OCI-LY3 (cell line): ENCODE results near the gene PPIL1.

Experiments
- H2AFZ ChIP-seq: fragments of 200-600, 300-600 bp; shearing (Covaris generic); 2 replicates; pipeline ENCODE4 v1.6.0; 2014; ENCODE audit warnings: antibody characterized with exemption, low read depth, low read length
- H3K27ac ChIP-seq: fragments of 200-600, 300-600 bp; sonication (generic); 2 replicates; pipeline ENCODE4 v1.5.1; 2014; ENCODE audit warnings: mild to moderate bottlenecking, low read length, moderate library complexity, mixed read lengths
- H3K27me3 ChIP-seq: fragments of 200-600, 300-600 bp; sonication (generic); 2 replicates; pipeline ENCODE4 v1.6.1; 2014; ENCODE audit warnings: low read depth, low read length, mixed read lengths
- H3K36me3 ChIP-seq: fragments of 200-600, 300-600 bp; sonication (generic); replicated peaks from 2 replicates; pipeline ENCODE3; 2014; ENCODE audit warnings: low read depth, low read length, mixed read lengths
- H3K4me1 ChIP-seq: fragments of 300-600, 200-600 bp; sonication (generic); 2 replicates; pipeline ENCODE4 v1.6.1; 2014; ENCODE audit warnings: low read length, mixed read lengths
- H3K4me2 ChIP-seq: fragments of 200-600, 300-600 bp; sonication (generic); 2 replicates; pipeline ENCODE4 v1.6.1; 2014; ENCODE audit warnings: low read length, mixed read lengths
- H3K4me3 ChIP-seq: fragments of 300-600, 200-600 bp; sonication (generic); 2 replicates; pipeline ENCODE4 v1.5.1; 2014; ENCODE audit warnings: antibody characterized with exemption, mild to moderate bottlenecking, low read length, moderate library complexity
- H3K79me2 ChIP-seq: fragments of 300-600, 200-600 bp; shearing (Covaris generic); 2 replicates; pipeline ENCODE4 v1.6.1; 2014; ENCODE audit warnings: mild to moderate bottlenecking, low read length, mixed read lengths
- H3K9ac ChIP-seq: fragments of 300-600, 200-600 bp; shearing (Covaris generic); 2 replicates; pipeline ENCODE4 v1.6.0; 2014; ENCODE audit warnings: mild to moderate bottlenecking, low read length, moderate library complexity
- H3K9me3 ChIP-seq: fragments of 200-600, 300-600 bp; shearing (Covaris generic); 2 replicates; pipeline ENCODE4 v1.6.1; 2014; ENCODE audit warnings: low read length, mixed read lengths; ENCODE audit not compliant: insufficient read depth
- H4K20me1 ChIP-seq: fragments of 200-600, 300-600 bp; sonication (generic); 2 replicates; pipeline ENCODE4 v1.6.1; 2016; ENCODE audit warnings: low read length, mixed read lengths; ENCODE audit not compliant: insufficient read depth
- EZH2phosphoT487 ChIP-seq: fragments of 200-600 bp; shearing (Covaris generic); IDR thresholded peaks from 2 replicates; pipeline ENCODE4 v1.6.1; 2018; ENCODE audit warnings: antibody characterized with exemption, mixed run types, low read depth
- TF ChIP-seq, protein P1 (sequence below): fragments of 200-600, 300-600 bp; sonication (generic); IDR thresholded peaks from 2 replicates; pipeline ENCODE4 v1.5.1; 2014; ENCODE audit warnings: antibody characterized with exemption, low read length, low read depth

PPIL1 gene

DNA sequence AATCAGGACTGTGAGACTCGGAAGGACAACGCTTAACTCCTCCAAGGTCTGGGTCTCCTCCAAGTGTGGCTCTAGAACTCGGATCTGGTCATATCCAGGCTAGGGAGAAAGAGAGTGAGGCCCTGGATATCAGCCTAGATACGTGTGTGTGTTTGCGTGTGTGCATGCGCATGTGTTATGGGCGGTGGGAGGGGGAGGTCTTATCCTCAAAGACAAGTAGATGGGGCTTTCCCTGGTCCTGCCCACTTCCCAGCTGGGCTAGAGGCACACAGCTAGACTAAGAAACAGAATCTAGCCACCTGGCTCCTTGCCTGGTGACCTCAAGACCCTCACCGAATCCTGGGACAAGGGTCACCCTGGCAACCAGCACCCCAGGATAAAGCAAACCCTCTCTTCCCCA is 48.6 kb downstream of the PPIL1 start:
- no peak overlapping the region for H3K9ac ChIP-seq
- no peak overlapping the region for H3K4me2 ChIP-seq
- TF ChIP-seq, protein P1, sequence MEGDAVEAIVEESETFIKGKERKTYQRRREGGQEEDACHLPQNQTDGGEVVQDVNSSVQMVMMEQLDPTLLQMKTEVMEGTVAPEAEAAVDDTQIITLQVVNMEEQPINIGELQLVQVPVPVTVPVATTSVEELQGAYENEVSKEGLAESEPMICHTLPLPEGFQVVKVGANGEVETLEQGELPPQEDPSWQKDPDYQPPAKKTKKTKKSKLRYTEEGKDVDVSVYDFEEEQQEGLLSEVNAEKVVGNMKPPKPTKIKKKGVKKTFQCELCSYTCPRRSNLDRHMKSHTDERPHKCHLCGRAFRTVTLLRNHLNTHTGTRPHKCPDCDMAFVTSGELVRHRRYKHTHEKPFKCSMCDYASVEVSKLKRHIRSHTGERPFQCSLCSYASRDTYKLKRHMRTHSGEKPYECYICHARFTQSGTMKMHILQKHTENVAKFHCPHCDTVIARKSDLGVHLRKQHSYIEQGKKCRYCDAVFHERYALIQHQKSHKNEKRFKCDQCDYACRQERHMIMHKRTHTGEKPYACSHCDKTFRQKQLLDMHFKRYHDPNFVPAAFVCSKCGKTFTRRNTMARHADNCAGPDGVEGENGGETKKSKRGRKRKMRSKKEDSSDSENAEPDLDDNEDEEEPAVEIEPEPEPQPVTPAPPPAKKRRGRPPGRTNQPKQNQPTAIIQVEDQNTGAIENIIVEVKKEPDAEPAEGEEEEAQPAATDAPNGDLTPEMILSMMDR: no peak
- no peak for TF ChIP-seq EZH2phosphoT487
- no peak overlapping the region for H3K4me3 ChIP-seq
- no peaks in the 10 kb centered on the region for H3K36me3 ChIP-seq
- no peaks in the 10 kb centered on the region for H3K9me3 ChIP-seq
- H3K27me3 ChIP-seq: no peaks in the 10 kb centered on the region; the same call in 1 of the 2 replicates
- no peaks in the 10 kb centered on the region for H4K20me1 ChIP-seq
- no peaks in the 10 kb centered on the region for H3K79me2 ChIP-seq
- H2AFZ ChIP-seq: no peak overlapping the region
- no peak overlapping the region for H3K27ac ChIP-seq
- H3K4me1 ChIP-seq: peaks cover 3% of the 10 kb centered on the region; the same call in 1 of the 2 replicates

DNA sequence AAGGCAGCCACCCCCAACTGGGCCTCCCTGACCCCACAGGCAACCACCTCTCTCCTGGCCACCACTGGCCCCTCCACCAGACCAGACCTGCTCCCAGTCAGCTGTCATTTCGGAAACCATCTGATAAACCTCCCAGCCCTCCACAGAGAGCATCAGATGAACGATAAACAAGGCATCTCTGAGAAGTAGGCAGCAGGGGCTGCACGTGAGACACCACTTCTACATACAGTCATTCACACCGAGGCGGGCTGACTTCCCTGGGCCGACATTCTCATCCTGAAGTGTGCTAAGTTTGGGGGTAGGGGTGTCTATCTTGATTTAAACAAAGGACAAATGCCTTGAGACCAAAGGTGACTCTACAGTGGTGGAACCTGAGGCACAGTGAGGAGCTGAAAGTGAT is 49.2 kb downstream of the PPIL1 start:
- Histone ChIP-seq H3K27ac (no peak overlapping the region), H3K4me1 (peaks cover 3% of the 10 kb centered on the region; the same call in 1 of the 2 replicates), H3K79me2 (no peaks in the 10 kb centered on the region), H4K20me1 (no peaks in the 10 kb centered on the region), H3K9ac (no peak overlapping the region), H3K36me3 (no peaks in the 10 kb centered on the region), H3K4me3 (no peak overlapping the region), H2AFZ (no peak overlapping the region), H3K9me3 (no peaks in the 10 kb centered on the region), H3K4me2 (no peak overlapping the region), H3K27me3 (no peaks in the 10 kb centered on the region; the same call in 1 of the 2 replicates)
- TF ChIP-seq, protein P1: no peak
- TF ChIP-seq EZH2phosphoT487: no peak

DNA sequence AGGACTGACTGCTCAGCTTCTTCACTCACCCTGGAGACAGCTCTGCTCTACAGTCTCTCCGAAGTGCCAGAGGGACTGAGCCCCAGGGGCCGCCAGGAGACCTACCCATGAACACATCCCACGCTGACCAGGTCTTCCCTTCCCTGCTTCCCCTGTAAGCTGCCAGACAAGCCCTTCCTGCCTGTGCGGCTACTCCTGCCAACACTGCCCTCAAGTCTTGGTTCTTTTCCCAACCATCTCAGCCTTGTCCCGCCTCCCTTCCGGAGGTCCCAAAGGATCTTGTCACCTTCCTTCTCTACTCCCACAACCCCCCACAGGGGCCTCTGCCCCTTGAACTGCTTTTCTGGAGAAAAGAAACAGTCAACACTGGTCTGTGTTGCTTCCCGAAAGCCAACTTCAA is 50.4 kb downstream of the PPIL1 start:
- Histone ChIP-seq H4K20me1 (no peaks in the 10 kb centered on the region), H3K9ac (no peak overlapping the region), H3K36me3 (no peaks in the 10 kb centered on the region), H3K9me3 (no peaks in the 10 kb centered on the region), H3K27me3 (no peaks in the 10 kb centered on the region; the same call in 1 of the 2 replicates), H3K4me3 (no peak overlapping the region), H2AFZ (no peak overlapping the region), H3K4me2 (no peak overlapping the region), H3K4me1 (peaks cover 3% of the 10 kb centered on the region; the same call in 1 of the 2 replicates), H3K27ac (no peak overlapping the region), H3K79me2 (no peaks in the 10 kb centered on the region)
- TF ChIP-seq, protein P1: no peak
- TF ChIP-seq EZH2phosphoT487: no peak

DNA sequence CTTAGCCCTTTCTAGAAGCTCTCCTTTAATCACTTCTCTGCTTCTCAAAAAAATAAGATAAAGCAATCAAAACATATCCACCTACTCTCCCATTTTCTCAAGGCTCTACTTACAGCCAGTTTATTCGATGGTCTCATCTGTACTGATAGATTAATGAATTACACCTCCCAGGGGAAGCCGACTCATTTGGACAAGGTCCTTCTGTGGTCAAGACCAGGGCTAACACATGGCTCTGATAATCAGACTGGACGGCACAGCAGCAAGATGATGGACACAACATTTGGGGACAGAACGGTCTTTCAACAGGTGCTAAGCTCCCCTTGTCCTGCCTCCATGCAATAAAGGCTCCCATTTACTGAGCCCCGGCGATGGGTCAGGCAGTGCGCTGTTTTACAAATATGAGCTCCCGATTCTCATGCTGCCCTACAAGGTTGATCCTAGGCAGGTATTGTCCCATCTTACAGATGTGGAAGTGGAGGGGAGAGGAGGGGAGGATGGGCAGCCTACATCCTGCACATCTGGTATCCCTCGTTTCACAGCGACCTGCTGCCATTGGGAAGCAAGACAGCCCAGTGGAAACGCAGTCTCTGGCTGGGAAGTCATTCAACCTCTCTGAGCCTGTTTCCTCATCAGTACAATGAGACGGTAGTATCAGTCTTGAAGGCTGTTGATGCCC is 51.0 kb downstream of the PPIL1 start:
- TF ChIP-seq EZH2phosphoT487: no peak
- TF ChIP-seq, protein P1: no peak
- peaks cover 3% of the 10 kb centered on the region; the same call in 1 of the 2 replicates for H3K4me1 ChIP-seq
- no peak overlapping the region for H3K27ac ChIP-seq
- H3K9me3 ChIP-seq: no peaks in the 10 kb centered on the region
- H2AFZ ChIP-seq: no peak overlapping the region
- H3K4me3 ChIP-seq: no peak overlapping the region
- no peaks in the 10 kb centered on the region for H4K20me1 ChIP-seq
- H3K9ac ChIP-seq: no peak overlapping the region
- H3K79me2 ChIP-seq: no peaks in the 10 kb centered on the region
- no peaks in the 10 kb centered on the region for H3K36me3 ChIP-seq
- no peak overlapping the region for H3K4me2 ChIP-seq
- no peaks in the 10 kb centered on the region; the same call in 1 of the 2 replicates for H3K27me3 ChIP-seq
